HG03439 (cell line): ENCODE data around the gene REELD1.

Experiments
- ATAC-seq: cut with Tn5 transposase; IDR thresholded peaks from one replicate; pipeline ENCODE4 v1.9.1; 2021; ENCODE audit warnings: mild to moderate bottlenecking, moderate library complexity; ENCODE audit not compliant: unreplicated experiment

REELD1 gene

DNA sequence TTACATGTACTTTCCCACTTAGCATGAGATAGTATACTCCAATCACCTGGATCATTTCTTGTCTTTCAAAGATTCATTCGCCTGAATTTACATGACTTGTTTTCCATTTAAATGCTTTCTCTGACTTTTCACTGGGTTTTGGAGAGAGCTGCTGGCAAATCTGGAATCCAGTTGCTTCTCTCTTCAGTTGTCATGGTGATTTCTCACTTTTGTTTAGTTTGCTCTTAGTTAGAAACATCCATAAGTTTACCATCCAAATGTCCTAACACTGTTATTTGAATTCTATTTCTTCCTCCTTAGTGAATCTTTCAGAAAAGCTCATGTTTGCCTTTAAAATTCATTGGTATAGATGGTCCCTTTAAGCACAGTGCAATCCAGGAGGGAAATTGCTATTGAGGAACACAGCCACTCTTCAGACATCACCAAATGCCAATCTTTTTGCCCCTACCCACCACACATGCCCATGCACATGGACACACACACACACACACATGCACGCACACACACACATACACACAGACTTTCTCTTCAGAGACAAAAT, 51.7 kb downstream of the REELD1 start:
- no peak for ATAC-seq

DNA sequence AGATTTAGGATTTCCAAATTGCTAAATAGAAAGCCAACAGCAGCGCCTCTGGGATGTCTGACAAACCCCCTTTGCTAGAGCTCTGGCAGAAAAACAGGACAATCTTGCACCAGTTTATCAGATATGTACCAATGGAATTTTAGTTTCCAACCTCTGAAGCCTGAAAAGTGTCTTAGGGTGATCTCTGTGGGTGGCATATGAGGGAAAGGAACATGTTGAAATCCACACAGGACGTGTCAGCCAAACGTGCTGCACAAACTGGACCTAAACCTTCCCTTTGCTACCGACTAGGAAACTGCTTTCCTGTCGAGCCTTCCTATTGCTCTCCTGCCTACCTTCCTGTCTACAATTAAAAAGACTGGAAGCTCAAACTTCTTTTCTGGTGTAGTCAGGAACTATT, 53.5 kb downstream of the REELD1 start:
- ATAC-seq: no peak

DNA sequence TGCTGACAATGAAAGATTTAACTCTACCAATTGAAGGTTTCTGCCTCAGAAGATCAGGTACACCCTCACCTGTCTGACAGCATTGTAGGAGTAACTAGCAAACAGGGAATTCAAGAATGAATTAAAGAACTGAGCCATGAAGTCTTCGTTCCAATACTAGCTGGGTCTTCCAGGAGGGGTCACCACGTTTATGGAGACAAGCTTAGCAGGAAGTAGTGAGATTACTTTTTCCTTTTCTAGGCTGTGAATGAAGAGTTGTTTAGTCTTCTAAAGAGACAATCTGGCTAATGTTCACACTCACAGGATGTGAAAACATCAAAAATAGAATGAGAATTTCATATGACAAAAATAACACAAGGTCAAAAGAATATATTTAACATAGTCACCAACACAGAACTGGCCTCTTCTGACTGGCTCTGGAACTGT, 54.9 kb downstream of the REELD1 start:
- peak; percentile 64 for ATAC-seq

DNA sequence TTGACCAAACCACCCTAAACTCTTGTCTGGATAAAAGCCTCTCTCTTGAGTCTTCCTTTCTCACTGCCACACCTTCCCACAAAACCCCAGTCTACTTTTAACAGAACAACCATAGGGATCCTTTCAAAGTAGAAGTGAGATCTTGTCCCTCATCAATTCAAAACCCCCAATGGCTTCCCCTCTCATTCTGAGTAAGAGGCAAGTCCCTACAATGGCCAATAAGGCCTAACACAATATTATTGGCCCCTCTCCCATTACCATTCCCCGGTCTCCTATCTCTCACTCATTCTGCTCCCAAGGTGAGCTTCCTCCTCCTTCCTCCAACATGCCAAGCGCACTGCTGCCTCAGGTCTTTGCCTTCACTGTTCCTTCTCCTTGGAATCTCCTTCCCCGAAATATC, 57.1 kb downstream of the REELD1 start:
- no peak for ATAC-seq

DNA sequence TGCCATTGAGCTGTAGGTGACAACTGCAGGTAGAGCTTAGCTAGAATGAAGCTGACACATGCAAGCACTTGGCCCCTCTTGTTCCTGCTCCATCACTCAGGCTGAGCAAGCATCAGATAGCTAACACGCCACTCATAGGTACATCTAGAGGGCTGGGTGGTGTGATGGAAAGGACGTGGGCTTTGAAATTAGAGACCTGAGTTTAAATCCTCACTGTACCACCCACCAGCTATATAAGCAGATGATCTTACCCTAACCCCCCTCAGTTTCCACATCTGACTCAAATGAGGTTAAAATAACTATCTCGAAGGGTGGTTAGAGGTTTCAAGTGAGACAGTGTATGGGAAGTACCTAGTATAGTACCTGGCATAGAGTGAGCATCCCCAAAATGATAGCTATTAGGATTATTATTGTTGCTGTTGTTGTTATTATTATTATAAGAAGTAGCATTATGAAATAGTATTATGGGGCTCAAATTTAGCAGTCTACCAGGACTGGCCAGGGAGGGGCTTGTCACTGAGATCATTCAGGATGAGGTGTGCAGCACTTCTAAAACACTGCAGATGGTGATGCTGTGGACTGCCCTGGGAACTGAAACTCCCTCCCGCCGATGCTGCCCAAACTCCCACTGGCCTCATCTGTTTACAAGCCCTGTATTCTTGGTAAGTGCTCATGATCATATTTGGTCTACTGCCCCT, 59.0 kb downstream of the REELD1 start:
- ATAC-seq: peak; percentile 73

DNA sequence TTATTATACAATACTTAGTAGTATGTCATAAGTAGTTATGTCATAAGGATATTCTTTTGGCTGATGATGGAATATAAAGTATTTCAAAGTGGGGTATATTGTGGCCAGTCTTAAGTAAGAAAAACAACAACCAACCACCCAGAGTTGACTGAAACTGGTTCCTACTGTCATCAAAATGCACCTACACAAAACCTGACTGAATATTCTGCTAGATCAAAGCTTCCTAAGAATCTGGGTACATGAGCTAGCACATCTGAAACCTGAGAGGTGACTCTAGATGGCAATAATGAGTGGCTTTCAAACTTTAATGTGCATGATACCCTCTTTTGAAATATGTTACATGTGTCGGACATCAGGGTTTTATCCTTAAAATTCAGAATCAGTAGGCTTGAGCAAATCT, 60.4 kb downstream of the REELD1 start:
- ATAC-seq: no peak

DNA sequence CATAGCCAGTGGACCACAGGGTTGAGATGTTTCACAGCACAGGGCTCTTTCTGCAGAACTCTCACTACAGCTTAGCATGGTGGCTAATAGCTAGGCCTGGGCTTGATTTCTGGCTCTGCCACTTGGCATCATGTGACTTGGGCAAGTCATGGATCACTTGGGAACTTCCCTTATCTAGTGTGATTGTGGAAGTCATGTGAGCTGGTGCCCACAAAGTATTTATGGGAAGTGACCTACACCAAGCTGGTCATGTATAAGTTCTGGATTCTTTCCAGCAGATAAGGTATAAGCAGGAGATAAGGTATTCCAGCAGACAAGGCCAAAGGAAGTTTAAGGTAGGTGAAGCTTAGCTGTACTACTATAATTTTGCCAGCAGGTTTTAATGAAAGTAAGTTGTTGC, 61.0 kb downstream of the REELD1 start:
- no peak for ATAC-seq

DNA sequence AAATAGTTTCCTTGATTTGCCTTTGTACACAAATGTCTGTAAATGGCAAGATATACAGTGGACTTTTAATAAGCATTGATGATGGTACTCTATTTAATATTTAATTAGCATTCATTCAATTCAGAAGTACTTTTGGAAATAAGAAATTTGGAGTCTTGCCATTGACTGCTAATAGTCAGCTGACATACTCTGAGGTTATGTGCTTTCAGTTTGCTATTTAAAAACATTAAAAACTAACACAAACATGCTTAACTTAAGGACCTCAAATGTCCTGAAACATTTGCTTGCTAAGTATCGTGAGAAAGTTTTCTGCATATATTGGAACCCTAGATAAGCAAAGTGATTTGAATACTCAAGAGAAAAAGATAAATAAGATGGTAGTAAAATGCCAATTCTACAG, 64.6 kb downstream of the REELD1 start:
- no peak for ATAC-seq
